ENCODE measurements around the gene TEX51.

- TF ChIP-seq POLR2A (IDR thresholded peaks at IDR 0.05) (no peak), CTCF (IDR thresholded peaks at IDR 0.05) (no peak)
Measured at GRCh38 chr2:126914811-126915500, 16.3 kb downstream of the TEX51 start.

All from heart left ventricle (tissue), 13 donors.